Bronchial epithelial cell (primary cell): ENCODE measurements around the gene ESRRB. TPM values are rescaled to one million over a fixed set of nuclear protein-coding genes. Genes with fewer than 3 reads are reported as not detected.

Source experiments
- DNase-seq: peaks from one replicate; pipeline ENCODE4 v3.0.0-alpha.2; 2010; ENCODE audit warnings: low read depth
- FAIRE-seq: peaks from 2 replicates; lab custom pipeline; 2011; peaks lifted over from hg19 to GRCh38; lab: Jason Lieb, UNC
- H3K27me3 ChIP-seq: 2 replicates; pipeline ENCODE4 v1.5.1; 2011; ENCODE audit warnings: low read length; ENCODE audit not compliant: control insufficient read depth, insufficient read depth
- H3K36me3 ChIP-seq: 2 replicates; pipeline ENCODE4 v1.5.1; 2011; ENCODE audit warnings: low read length; ENCODE audit not compliant: control insufficient read depth, insufficient read depth
- H3K4me3 ChIP-seq: 2 replicates; pipeline ENCODE4 v1.5.1; 2011; ENCODE audit warnings: mild to moderate bottlenecking, low read depth, low read length, control low read depth
- CTCF ChIP-seq: IDR thresholded peaks from 2 replicates; pipeline ENCODE4 v1.5.1; 2011; ENCODE audit warnings: mild to moderate bottlenecking, moderate library complexity, low read length, control low read depth, inconsistent platforms; ENCODE audit not compliant: insufficient read depth, severe bottlenecking
- total RNA-seq: library from RNA; depleted of rRNA; stranded (reverse); fragments of >200 nt; gene quantifications from 2 replicates; pipeline ENCODE4 v1.2.1, GENCODE V29; 2014

The ESRRB gene
- total RNA-seq, 1 donor from 2014 or later, result not detected

- no peak for TF ChIP-seq CTCF
- FAIRE-seq, result no peak
- no peak for DNase-seq
- H3K27me3 ChIP-seq, result peaks cover 1% of the 10 kb centered on the region
- no peaks in the 10 kb centered on the region for H3K36me3 ChIP-seq
- no peak overlapping the region for H3K4me3 ChIP-seq
Measured at GRCh38 chr14:76337635-76338545, 38.0 kb upstream of the ESRRB start.

GRCh38 chr14:76339728-76340615 is 36.0 kb upstream of the ESRRB start:
- no peak for DNase-seq
- no peak for TF ChIP-seq CTCF
- no peak for FAIRE-seq
- H3K36me3 ChIP-seq, result no peaks in the 10 kb centered on the region
- no peak overlapping the region for H3K4me3 ChIP-seq
- peaks cover 1% of the 10 kb centered on the region for H3K27me3 ChIP-seq

- Histone ChIP-seq H3K27me3 (peaks cover 1% of the 10 kb centered on the region), H3K36me3 (no peaks in the 10 kb centered on the region), H3K4me3 (no peak overlapping the region)
- no peak for TF ChIP-seq CTCF
- no peak for FAIRE-seq
- no peak for DNase-seq
Measured at GRCh38 chr14:76343386-76343785, 32.6 kb upstream of the ESRRB start.

- no peak for TF ChIP-seq CTCF
Measured at GRCh38 chr14:76346391-76347160, 29.4 kb upstream of the ESRRB start.

GRCh38 chr14:76348898-76349297 is 27.0 kb upstream of the ESRRB start:
- Histone ChIP-seq H3K4me3 (no peak overlapping the region), H3K36me3 (no peaks in the 10 kb centered on the region), H3K27me3 (peaks cover 3% of the 10 kb centered on the region)
- no peak for TF ChIP-seq CTCF
- FAIRE-seq (peak; percentile 47), DNase-seq (no peak)

More at GRCh38 chr14:76346391-76347160, 29.4 kb upstream of the ESRRB start:
- no peaks in the 10 kb centered on the region for H3K36me3 ChIP-seq
- FAIRE-seq, result peak; percentile 13
- no peak overlapping the region for H3K4me3 ChIP-seq
- DNase-seq, result no peak
- H3K27me3 ChIP-seq, result peaks cover 1% of the 10 kb centered on the region
